ENCODE data around the gene SDHB.

Gene SDHB

DNA sequence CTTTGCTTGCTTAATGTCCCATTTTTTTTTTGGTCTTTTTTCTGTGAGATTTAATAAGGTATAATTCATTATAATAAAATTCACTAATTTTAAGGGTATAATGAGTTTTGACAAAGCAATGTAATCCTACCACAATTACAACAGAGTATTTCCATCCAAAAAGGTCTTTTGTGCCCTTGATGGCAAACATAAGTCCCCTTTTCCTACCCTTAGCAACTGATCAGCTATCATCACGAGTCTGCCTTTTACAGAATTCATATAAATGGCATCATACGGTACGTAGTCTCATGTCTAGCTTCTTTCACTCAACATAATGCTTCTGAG lies 7.5 kb downstream of the SDHB start:
- no peak for DNase-seq (ENCODE audit: low read depth in 2 of 2, low spot score in 1 of 2)

- DNase-seq (ENCODE audit: low read depth in 2 of 2, low spot score in 1 of 2): no peak
Observed at GRCh38 chr1:17045634-17046333, 8.0 kb downstream of the SDHB start.

- no peak for DNase-seq (ENCODE audit: low read depth in 2 of 2, low spot score in 1 of 2)
Observed at GRCh38 chr1:17045150-17045549, 8.7 kb downstream of the SDHB start.

DNA sequence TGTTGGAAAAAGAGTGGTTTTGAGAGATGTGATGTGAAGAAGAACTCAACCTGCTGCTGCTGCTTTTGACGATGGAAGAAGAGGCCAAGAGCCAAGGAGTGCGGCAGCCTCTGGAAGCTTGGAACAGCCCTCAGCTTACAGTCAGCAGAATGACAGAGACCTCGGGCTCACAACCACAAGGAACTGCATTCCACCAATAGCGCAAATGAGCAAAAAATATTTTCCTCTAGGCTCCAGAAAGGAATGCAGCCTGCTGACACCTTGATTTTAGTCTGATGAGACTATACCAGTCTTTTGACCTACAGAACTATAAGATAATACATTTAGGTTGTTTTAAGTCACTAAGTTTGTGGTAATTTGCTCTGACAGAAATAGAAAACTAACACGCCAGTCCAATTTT lies 10.2 kb downstream of the SDHB start:
- no peak for DNase-seq (ENCODE audit: low read depth in 2 of 2, low spot score in 1 of 2)

- DNase-seq (ENCODE audit: low read depth in 2 of 2, low spot score in 1 of 2): no peak
Observed at GRCh38 chr1:17040135-17040534, 13.7 kb downstream of the SDHB start.

GRCh38 chr1:17039522-17039921 lies 14.3 kb downstream of the SDHB start:
- DNase-seq (ENCODE audit: low read depth in 2 of 2, low spot score in 1 of 2): no peak

DNA sequence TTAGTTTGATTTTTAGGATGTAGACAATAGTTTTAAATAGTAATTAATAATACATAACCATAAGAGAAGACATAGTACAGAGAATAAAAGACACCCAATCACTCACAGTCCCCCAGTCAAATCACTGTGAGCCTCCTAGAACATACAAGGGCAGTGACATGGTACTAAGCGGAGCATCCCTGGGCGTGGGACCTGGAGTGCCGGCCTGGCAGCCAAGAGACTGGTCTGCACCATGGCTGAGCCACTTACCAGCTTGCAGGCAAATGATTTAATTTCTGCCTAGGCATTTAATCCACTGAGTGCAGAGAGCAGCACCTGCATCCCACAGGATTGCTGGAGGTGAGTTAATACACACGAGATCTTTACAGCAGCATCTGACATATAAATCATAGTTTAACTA lies 20.4 kb downstream of the SDHB start:
- DNase-seq (ENCODE audit: low read depth in 2 of 2, low spot score in 1 of 2): no peak

- no peak for DNase-seq (ENCODE audit: low read depth in 2 of 2, low spot score in 1 of 2)
Observed at GRCh38 chr1:17032741-17033140, 21.1 kb downstream of the SDHB start.

- DNase-seq (ENCODE audit: low read depth in 2 of 2, low spot score in 1 of 2): no peak
Observed at GRCh38 chr1:17031436-17031835, 22.4 kb downstream of the SDHB start.

DNA sequence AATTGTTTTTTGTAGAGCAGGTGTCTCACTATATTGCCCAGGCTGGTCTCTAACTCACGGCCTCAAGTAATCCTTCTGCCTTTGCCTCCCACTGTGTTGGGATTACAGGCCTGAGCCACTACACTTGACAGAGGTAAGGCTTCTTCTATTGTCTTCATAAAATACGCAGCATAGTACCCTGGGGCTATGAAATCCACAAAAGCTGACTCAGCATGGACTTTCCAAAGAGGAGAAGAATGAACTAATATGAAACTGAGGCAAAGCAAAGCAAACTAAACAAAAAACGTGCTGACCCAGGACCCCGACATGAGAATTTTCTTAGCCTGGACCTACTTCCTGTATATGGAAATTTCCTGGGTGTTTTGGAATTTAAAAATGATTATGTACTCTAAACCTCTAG lies 23.6 kb downstream of the SDHB start:
- DNase-seq (ENCODE audit: low read depth in 2 of 2, low spot score in 1 of 2): no peak

DNA sequence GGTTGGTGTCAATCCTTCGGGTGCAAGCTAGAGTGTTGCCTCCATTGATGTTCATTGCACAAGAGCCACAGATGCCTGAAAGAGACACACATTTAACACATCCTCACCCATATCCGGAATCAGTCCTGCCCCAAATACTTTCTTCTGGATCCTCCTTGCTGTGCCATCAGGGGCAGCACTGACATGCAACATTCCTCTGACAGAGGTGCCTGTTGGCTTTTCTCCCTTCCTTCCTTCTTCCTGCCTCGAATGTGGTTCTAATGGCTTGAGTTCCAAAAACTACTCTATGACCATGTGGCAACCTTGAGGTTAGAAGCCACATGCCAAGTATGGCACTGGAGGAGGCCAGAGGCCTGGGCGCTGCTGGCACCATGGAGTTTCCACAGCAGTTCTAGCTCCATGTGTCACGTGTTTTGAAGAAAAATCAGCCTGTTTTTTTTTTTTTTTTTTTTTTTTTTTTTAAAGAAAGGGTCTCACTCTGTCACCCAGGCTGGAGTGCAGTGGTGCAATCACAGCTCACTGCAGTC lies 25.1 kb downstream of the SDHB start:
- no peak for DNase-seq (ENCODE audit: low read depth in 2 of 2, low spot score in 1 of 2)

DNA sequence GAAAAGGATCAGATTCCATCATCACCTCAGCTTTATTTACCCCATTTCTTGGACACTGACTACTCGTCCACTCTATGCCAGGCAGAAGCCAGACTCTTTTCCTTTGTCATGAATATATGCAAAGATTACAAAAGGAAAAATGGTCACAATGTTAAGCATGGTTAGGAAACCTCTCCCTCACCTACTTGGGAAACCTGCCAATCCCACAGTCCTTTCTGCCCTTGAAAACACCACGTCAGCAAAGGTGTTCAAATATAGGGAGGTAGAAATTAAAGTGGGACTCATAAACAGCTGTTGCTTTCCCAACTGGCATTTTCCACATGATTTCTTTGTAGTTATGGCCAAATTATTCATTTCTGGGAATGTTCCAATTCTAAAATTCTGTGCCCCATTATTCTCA lies 25.9 kb downstream of the SDHB start:
- DNase-seq (ENCODE audit: low read depth in 2 of 2, low spot score in 1 of 2): no peak

DNA sequence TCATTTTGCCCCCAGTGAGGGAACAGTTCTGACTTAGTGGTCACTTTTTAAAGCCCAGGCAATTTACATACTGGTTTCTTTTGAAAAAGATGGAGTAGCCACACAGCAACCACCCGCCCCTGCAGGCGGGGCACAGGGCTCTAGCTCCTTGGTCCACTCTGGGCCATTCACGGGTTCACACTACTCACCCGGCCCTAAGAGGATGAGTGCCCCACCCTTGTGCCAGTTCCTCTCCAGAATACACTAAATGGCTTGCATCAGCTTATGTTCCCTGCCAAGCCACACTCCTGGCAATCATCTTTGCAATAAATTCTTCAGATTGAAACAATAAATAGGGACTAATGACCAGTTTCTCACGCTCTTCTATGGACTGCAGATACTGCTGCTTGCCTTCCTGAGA lies 26.4 kb downstream of the SDHB start:
- DNase-seq (ENCODE audit: low read depth in 2 of 2, low spot score in 1 of 2): no peak

- no peak for DNase-seq (ENCODE audit: low read depth in 2 of 2, low spot score in 1 of 2)
Observed at GRCh38 chr1:17024721-17025120, 29.1 kb downstream of the SDHB start.

DNA sequence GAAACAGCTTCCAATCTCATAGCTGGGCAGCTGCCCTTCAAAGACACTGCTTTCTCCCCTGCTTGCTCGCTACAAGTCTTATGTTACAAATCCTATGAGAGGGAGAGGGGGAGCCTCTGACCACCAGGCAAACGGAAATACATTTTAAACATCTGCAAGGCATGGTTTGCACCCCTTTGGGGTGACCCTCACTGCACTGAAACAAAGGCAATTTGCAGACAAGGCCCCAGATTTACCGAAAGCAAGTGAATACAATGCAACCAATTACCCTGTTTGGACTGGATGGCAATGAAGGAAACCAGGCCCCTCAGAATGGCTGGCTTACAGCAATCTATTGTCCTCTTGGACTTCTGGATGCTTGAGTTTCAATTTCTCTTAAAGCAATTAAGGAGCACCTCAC lies 30.3 kb downstream of the SDHB start:
- DNase-seq (ENCODE audit: low read depth in 2 of 2, low spot score in 1 of 2): no peak

- no peak for DNase-seq (ENCODE audit: low read depth in 2 of 2, low spot score in 1 of 2)
Observed at GRCh38 chr1:17023102-17023501, 30.7 kb downstream of the SDHB start.

DNA sequence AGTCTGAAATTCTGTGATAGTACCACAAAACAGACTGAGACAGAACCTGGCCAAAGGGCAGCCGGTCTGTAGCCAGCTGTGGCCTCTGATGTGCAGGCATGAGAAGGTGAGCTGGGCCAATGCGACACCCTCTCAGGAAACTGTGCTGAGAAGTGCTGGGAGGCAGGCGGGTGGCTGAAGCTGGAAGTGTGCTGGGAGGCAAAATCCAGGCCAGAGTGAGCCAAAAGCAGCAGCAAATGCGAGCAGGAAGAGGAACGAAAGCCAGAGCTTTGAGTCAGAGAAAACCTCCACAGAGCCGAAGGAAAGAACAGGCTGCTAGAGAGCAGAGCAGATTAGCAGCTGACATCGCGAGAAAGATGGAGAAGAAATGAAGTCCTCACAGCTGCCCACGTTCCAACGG lies 31.9 kb downstream of the SDHB start:
- DNase-seq (ENCODE audit: low read depth in 2 of 2, low spot score in 1 of 2): no peak

- DNase-seq (ENCODE audit: low read depth in 2 of 2, low spot score in 1 of 2): no peak
Observed at GRCh38 chr1:17020502-17020901, 33.3 kb downstream of the SDHB start.

- no peak for DNase-seq (ENCODE audit: low read depth in 2 of 2, low spot score in 1 of 2)
Observed at GRCh38 chr1:17018849-17019248, 35.0 kb downstream of the SDHB start.

DNA sequence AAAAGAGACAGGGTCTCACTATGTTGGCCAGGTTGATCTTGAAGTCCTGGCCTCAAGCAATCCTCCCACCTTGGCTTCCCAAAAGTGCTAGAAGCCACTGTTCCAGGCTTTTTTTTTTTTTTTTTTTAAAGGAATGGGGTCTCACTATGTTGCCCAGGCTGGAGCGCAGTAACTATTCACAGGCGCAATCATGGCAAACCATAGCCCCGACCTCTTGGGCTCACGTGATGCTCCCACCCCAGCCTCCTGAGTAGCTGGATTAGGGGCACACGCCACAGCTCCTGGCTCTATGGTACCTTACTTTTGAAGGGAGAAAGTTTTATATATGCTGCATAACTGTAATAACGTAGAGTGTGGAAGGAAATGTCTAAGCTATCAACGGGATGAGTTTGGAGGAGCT lies 36.4 kb downstream of the SDHB start:
- DNase-seq (ENCODE audit: low read depth in 2 of 2, low spot score in 1 of 2): no peak

DNA sequence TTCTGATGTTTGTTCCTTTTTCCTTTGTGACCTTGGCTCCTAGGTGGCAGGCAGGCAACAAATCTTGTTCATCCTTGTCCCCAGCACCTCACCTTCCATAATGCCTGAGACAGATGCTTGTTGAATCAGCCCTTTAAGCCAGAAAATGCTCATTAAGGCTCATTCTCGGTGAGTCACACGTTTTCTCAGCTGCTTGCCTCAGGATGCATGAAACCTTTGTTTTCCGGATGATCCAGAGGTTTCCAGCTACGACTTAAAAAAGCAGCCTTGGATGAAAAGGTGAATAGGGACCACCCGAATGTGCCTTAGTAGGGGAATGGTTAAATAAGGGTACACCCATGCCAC lies 37.5 kb downstream of the SDHB start:
- no peak for DNase-seq (ENCODE audit: low read depth in 2 of 2, low spot score in 1 of 2)

DNA sequence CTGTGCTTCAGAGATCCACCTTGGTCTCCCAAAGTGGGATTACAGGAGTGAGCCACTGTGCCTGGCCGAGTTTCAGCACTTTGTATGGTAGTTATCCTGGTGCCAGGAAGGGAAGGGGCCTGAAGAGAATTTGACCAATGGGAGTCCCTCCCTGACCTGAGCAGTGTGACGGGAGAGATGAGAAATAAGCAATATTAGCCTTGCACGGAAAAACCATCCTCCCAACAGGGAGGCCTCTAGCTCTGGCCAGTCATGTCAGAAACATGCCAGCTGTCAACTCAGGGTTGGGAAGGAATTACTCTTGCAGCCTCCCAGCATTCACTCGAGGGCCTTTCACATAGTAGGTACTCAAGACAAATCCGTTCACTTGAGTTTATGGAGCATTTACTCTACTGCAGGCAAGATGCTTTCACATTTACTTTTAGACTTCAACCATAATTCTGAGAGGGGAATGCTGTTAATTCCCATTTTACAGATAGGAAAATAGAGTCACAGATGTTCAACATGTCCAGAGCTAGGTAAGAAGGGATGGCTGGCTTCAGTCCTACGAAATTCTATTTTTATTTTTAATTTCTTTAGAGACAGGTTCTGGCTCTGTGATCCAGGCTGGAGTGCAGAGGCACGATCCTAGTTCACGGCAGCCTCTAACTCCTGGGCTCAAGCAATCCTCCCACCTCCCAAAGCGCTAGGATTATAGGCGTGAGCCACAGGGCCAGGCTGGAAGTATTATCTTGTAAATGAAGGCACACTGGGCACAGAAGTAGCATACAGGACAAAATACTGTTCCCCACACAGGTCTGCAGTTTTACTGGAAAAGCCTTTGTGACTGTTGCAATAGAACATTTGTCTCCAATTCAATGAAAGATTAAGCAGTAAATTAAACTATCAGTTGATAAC lies 38.9 kb downstream of the SDHB start:
- no peak for DNase-seq (ENCODE audit: low read depth in 2 of 2, low spot score in 1 of 2)

All from stimulated activated CD8-positive, alpha-beta memory T cell treated with anti-CD3 and anti-CD28 coated beads, Interleukin-4, amount 100 ng/mL, for 1 hour (primary cell).